Panc1 (cell line): ENCODE data around the gene MOB3C.

Experiments
- POLR2AphosphoS5 ChIP-seq: IDR thresholded peaks from 2 replicates; pipeline ENCODE4 v1.6.1; 2012; ENCODE audit warnings: mild to moderate bottlenecking, low read depth, low read length, moderate library complexity
- TCF7L2 ChIP-seq: IDR thresholded peaks from 2 replicates; pipeline ENCODE4 v1.6.1; 2011; ENCODE audit warnings: mild to moderate bottlenecking, low read depth, low read length, inconsistent platforms
- TF ChIP-seq, protein P1 (sequence below): fragments of 450-650 bp; IDR thresholded peaks from 2 replicates; pipeline ENCODE4 v1.5.1; 2017; ENCODE audit warnings: mild to moderate bottlenecking
- TF ChIP-seq, protein P2 (sequence below), 2 experiments: IDR thresholded peaks; 2 replicates each; pipeline ENCODE4 v1.6.1; 2011 to 2012; ENCODE audit warnings: low read depth in 2 of 2, control low read depth in 1 of 2, low read length in 1 of 2, mild to moderate bottlenecking in 1 of 2, moderate library complexity in 1 of 2; ENCODE audit not compliant: insufficient read depth in 1 of 2

DNA sequence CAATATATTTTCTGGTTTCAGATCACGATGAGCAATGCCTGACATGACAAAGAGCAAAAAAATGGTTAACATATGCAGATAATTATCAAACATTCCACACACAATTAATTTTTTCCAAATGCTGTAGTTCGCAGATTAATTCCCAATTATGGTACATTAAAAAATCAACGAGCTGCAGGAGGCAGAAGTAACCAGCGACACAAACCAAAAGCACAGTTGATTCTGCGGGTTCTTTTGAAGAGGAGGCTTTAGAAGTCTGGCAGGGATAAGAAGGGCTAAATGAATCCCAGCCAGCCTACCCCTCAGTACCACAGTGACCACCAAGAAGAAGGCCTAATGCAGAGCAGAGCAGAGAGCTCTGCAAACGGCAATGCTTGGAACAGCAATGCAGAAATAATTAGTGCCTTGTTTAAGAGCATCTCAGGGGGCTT, 48.1 kb downstream of the MOB3C start:
- TF ChIP-seq, protein P1, sequence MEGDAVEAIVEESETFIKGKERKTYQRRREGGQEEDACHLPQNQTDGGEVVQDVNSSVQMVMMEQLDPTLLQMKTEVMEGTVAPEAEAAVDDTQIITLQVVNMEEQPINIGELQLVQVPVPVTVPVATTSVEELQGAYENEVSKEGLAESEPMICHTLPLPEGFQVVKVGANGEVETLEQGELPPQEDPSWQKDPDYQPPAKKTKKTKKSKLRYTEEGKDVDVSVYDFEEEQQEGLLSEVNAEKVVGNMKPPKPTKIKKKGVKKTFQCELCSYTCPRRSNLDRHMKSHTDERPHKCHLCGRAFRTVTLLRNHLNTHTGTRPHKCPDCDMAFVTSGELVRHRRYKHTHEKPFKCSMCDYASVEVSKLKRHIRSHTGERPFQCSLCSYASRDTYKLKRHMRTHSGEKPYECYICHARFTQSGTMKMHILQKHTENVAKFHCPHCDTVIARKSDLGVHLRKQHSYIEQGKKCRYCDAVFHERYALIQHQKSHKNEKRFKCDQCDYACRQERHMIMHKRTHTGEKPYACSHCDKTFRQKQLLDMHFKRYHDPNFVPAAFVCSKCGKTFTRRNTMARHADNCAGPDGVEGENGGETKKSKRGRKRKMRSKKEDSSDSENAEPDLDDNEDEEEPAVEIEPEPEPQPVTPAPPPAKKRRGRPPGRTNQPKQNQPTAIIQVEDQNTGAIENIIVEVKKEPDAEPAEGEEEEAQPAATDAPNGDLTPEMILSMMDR, result no peak
- TF ChIP-seq POLR2AphosphoS5 (no peak), TCF7L2 (no peak)
- TF ChIP-seq, protein P2, sequence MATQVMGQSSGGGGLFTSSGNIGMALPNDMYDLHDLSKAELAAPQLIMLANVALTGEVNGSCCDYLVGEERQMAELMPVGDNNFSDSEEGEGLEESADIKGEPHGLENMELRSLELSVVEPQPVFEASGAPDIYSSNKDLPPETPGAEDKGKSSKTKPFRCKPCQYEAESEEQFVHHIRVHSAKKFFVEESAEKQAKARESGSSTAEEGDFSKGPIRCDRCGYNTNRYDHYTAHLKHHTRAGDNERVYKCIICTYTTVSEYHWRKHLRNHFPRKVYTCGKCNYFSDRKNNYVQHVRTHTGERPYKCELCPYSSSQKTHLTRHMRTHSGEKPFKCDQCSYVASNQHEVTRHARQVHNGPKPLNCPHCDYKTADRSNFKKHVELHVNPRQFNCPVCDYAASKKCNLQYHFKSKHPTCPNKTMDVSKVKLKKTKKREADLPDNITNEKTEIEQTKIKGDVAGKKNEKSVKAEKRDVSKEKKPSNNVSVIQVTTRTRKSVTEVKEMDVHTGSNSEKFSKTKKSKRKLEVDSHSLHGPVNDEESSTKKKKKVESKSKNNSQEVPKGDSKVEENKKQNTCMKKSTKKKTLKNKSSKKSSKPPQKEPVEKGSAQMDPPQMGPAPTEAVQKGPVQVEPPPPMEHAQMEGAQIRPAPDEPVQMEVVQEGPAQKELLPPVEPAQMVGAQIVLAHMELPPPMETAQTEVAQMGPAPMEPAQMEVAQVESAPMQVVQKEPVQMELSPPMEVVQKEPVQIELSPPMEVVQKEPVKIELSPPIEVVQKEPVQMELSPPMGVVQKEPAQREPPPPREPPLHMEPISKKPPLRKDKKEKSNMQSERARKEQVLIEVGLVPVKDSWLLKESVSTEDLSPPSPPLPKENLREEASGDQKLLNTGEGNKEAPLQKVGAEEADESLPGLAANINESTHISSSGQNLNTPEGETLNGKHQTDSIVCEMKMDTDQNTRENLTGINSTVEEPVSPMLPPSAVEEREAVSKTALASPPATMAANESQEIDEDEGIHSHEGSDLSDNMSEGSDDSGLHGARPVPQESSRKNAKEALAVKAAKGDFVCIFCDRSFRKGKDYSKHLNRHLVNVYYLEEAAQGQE (IDR thresholded peaks at IDR 0.05; ENCODE audit: insufficient read depth in 1 of 2, low read depth in 2 of 2, low read length in 1 of 2), result no peak
